Vagina (tissue), 2 donors: ENCODE results near the gene GRHPR.

Experiments
- CTCF ChIP-seq, 3 experiments: fragments of 450-650 bp in 2 of 3; fragments of 200-600 bp in 1 of 3; sonication (generic) in 1 of 3; IDR thresholded peaks; one replicate each; pipeline ENCODE4 v1.5.1; 2017 to 2019; ENCODE audit warnings: antibody characterized with exemption in 3 of 3, mild to moderate bottlenecking in 2 of 3, moderate library complexity in 2 of 3
- POLR2A ChIP-seq, 2 donors: fragments of 450-650 bp; IDR thresholded peaks; one replicate each; pipeline ENCODE4 v1.6.1; 2017; ENCODE audit warnings: antibody characterized with exemption in 2 of 2, mild to moderate bottlenecking in 2 of 2, moderate library complexity in 2 of 2
- POLR2AphosphoS5 ChIP-seq, 2 donors: sonication (generic); formaldehyde crosslinking; IDR thresholded peaks; one replicate each; pipeline ENCODE4 v1.9.0; 2017; ENCODE audit warnings: antibody characterized with exemption in 2 of 2, mild to moderate bottlenecking in 2 of 2, low read depth in 1 of 2; ENCODE audit not compliant: insufficient read depth in 1 of 2

GRCh38 chr9:37453827-37454226, 31.3 kb downstream of the GRHPR start:
- no peak for TF ChIP-seq POLR2A (IDR thresholded peaks at IDR 0.05)
- no peak for TF ChIP-seq CTCF (IDR thresholded peaks at IDR 0.05)
- TF ChIP-seq POLR2AphosphoS5 (IDR thresholded peaks at IDR 0.05; ENCODE audit: insufficient read depth in 1 of 2, low read depth in 1 of 2) = no peak
